ENCODE data around the gene SHKBP1. TPM values are rescaled to one million over a fixed set of nuclear protein-coding genes. Genes with fewer than 3 reads are reported as not detected.

Gene SHKBP1
- total and polyA plus RNA-seq, 10 of the 15 experiments (the other 5 are each of a cell fraction or from before 2014, with no cell fraction given) = 2.3 to 123 (median 67.0) TPM

GRCh38 chr19:40597329-40597838 lies 20.7 kb downstream of the SHKBP1 start:
- no peak for DNase-seq (ENCODE audit: low read depth, low spot score)
- TF ChIP-seq SREBF2 (IDR thresholded peaks at IDR 0.05; ENCODE audit: low read length) (no peak), MAX (IDR thresholded peaks at IDR 0.05; ENCODE audit: low read depth, low read length) (no peak)
- intact Hi-C loops (cut with micrococcal nuclease; ENCODE audit: unreplicated experiment) = no loop called here
- Histone ChIP-seq H3K4me3 (no peak overlapping the region), H3K36me3 (ENCODE audit: control insufficient read depth in 2 of 2, insufficient read depth in 2 of 2, low read length in 1 of 2) (no peaks in the 10 kb centered on the region), H3K4me1 (ENCODE audit: control insufficient read depth, insufficient read depth, low read length) (peaks cover 11% of the 10 kb centered on the region), H3K79me2 (ENCODE audit: control insufficient read depth, insufficient read depth, low read length) (no peaks in the 10 kb centered on the region), H3K9me3 (replicated peaks; ENCODE audit: control insufficient read depth, insufficient read depth, low read length) (no peaks in the 10 kb centered on the region), H3K27ac (ENCODE audit: control insufficient read depth, insufficient read depth) (no peak overlapping the region), H3K9ac (ENCODE audit: control insufficient read depth, insufficient read depth, low read length) (no peak overlapping the region), H3K27me3 (replicated peaks in 1 of 2; ENCODE audit: control insufficient read depth in 2 of 2, insufficient read depth in 2 of 2, low read length in 1 of 2) (peaks cover 11 to 14% of the 10 kb centered on the region in 2 experiments), H4K20me1 (ENCODE audit: control insufficient read depth, insufficient read depth) (no peaks in the 10 kb centered on the region), H2AFZ (ENCODE audit: control insufficient read depth, low read depth, low read length) (no peak overlapping the region), H3K4me2 (ENCODE audit: control insufficient read depth, insufficient read depth) (no peak overlapping the region)
- ChIA-PET CTCF (interaction anchor here (0.9 to 4.7 kb wide), 4 partner anchors 37 to 292 kb away, joined by 4 to 24 read pairs (median 16); no protein-coding TSS in a partner anchor), RAD21 (ENCODE audit: unreplicated experiment) (no interaction called here), POLR2A (no interaction called here), SMC1A (ENCODE audit: uncharacterized antibody, unreplicated experiment) (no interaction called here)
- ATAC-seq = no peak
- in situ Hi-C loops (cut with MboI) = no loop called here
- no TSS peak for BruUV-seq (replicated peaks)
- 13% methylated on average over 18 of the region's 18 CpGs for WGBS (ENCODE audit: insufficient coverage, insufficient replicate concordance, low lambda C conversion rate, missing lambda C conversion rate)
- FAIRE-seq = no peak

- H3K4me2 ChIP-seq (ENCODE audit: control insufficient read depth, insufficient read depth) = peak overlapping the region; percentile 45; the same call in 1 of the 2 replicates
- H2AFZ ChIP-seq (ENCODE audit: control insufficient read depth, low read depth, low read length) = no peak overlapping the region; the same call in 1 of the 2 replicates
- TF ChIP-seq RUNX3 (IDR thresholded peaks at IDR 0.05; ENCODE audit: low read length) = no peak
- no peak for TF ChIP-seq RFX5 (IDR thresholded peaks at IDR 0.05; ENCODE audit: low read depth, low read length)
- no peak for TF ChIP-seq IRF4 (IDR thresholded peaks at IDR 0.05; ENCODE audit: low read depth, low read length)
- TF ChIP-seq RAD21 (IDR thresholded peaks at IDR 0.05; ENCODE audit: insufficient read depth, low read depth, low read length) = peak; percentile 98
- TF ChIP-seq PRDM15 (CRISPR knock-in tag; IDR thresholded peaks at IDR 0.05) = no peak
- TF ChIP-seq TCF12 (IDR thresholded peaks at IDR 0.05; ENCODE audit: low read depth, low read length) = peak; percentile 59; the same call in 1 of the 2 replicates
- TF ChIP-seq BACH1 (IDR thresholded peaks at IDR 0.05; ENCODE audit: borderline replicate concordance) = no peak
- no peak for TF ChIP-seq MAX (IDR thresholded peaks at IDR 0.05; ENCODE audit: low read depth, low read length)
Observed at GRCh38 chr19:40598121-40598917, 21.6 kb downstream of the SHKBP1 start.

More at GRCh38 chr19:40598121-40598917, 21.6 kb downstream of the SHKBP1 start:
- in situ Hi-C loops (cut with MboI) (no loop called here), intact Hi-C loops (cut with micrococcal nuclease; ENCODE audit: unreplicated experiment) (loop anchor here (1.0 to 2.0 kb wide), 4 partner anchors 49 to 293 kb away; partner anchors contain the start of gene BLVRB)
- no TSS peak for BruUV-seq (replicated peaks)
- H3K79me2 ChIP-seq (ENCODE audit: control insufficient read depth, insufficient read depth, low read length) = no peaks in the 10 kb centered on the region
- WGBS (ENCODE audit: insufficient coverage, insufficient replicate concordance, low lambda C conversion rate, missing lambda C conversion rate) = 9% methylated on average over 34 of the region's 46 CpGs
- H3K4me1 ChIP-seq (ENCODE audit: control insufficient read depth, insufficient read depth, low read length) = peaks cover 11% of the 10 kb centered on the region
- POLR2A ChIA-PET = no interaction called here
- peaks cover 11 to 14% of the 10 kb centered on the region in 2 experiments for H3K27me3 ChIP-seq (replicated peaks in 1 of 2; ENCODE audit: control insufficient read depth in 2 of 2, insufficient read depth in 2 of 2, low read length in 1 of 2)
- ATAC-seq (peak; percentile 84), DNase-seq (ENCODE audit: low read depth, low spot score) (no peak), FAIRE-seq (peak; percentile 90)
- H3K9ac ChIP-seq (ENCODE audit: control insufficient read depth, insufficient read depth, low read length) = no peak overlapping the region
- no peak overlapping the region for H3K4me3 ChIP-seq
- RAD21 ChIA-PET (ENCODE audit: unreplicated experiment) = interaction anchor here (1.5 kb wide), 1 partner anchor 75 kb away, joined by 7 read pairs; no protein-coding TSS in a partner anchor
- SMC1A ChIA-PET (ENCODE audit: uncharacterized antibody, unreplicated experiment) = interaction anchor here (0.7 kb wide), 1 partner anchor 293 kb away, joined by 3 read pairs; no protein-coding TSS in a partner anchor
- H3K27ac ChIP-seq (ENCODE audit: control insufficient read depth, insufficient read depth) = no peak overlapping the region
- H4K20me1 ChIP-seq (ENCODE audit: control insufficient read depth, insufficient read depth) = no peaks in the 10 kb centered on the region
- no peaks in the 10 kb centered on the region for H3K36me3 ChIP-seq (ENCODE audit: control insufficient read depth in 2 of 2, insufficient read depth in 2 of 2, low read length in 1 of 2)
- H3K9me3 ChIP-seq (replicated peaks; ENCODE audit: control insufficient read depth, insufficient read depth, low read length) = no peaks in the 10 kb centered on the region
- CTCF ChIA-PET = interaction anchor here (0.5 to 4.7 kb wide), 12 partner anchors 22 to 293 kb away, joined by 3 to 24 read pairs (median 6); no protein-coding TSS in a partner anchor
